ENCODE data around the gene ARHGAP26.

DNA sequence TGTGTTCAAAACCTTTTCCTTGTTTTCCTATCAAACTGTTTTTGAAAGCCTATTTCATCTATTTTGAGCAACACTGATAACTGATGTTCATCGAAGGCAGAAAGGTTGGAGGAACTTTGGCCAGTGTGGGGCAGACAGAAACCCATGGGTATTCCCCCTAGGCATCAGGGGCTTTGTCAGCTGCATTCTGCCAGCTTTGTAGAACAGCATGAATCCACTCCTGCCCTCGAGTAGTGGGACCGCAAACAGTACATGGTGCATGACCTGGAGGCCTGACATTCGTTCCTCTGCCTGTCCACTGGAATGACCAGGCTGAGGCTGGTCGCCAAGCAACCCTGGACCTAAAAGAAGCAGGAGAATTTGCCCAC is 22.7 kb downstream of the ARHGAP26 start:
- TF ChIP-seq CTCF (IDR thresholded peaks at IDR 0.05; ENCODE audit: low read depth, low read length, poor library complexity, severe bottlenecking) (no peak), EZH2phosphoT487 (IDR thresholded peaks at IDR 0.05; ENCODE audit: borderline replicate concordance, low read length) (no peak)

Measured in DOHH2 (cell line).